CD4-positive, alpha-beta T cell treated with Interferon alpha-2 for 1 hour (primary cell): ENCODE data around the gene SLC39A2.
"Not testable (repeated sequence)": the region's sequence is repeated elsewhere in the genome, so short reads cannot be mapped to it uniquely, and the experiment has no call there.

ENCODE experiments used
- DNase-seq, 2 donors: peaks; one replicate each; pipeline ENCODE4 v3.0.0-alpha.2; 2020 to 2022

Gene SLC39A2

DNA sequence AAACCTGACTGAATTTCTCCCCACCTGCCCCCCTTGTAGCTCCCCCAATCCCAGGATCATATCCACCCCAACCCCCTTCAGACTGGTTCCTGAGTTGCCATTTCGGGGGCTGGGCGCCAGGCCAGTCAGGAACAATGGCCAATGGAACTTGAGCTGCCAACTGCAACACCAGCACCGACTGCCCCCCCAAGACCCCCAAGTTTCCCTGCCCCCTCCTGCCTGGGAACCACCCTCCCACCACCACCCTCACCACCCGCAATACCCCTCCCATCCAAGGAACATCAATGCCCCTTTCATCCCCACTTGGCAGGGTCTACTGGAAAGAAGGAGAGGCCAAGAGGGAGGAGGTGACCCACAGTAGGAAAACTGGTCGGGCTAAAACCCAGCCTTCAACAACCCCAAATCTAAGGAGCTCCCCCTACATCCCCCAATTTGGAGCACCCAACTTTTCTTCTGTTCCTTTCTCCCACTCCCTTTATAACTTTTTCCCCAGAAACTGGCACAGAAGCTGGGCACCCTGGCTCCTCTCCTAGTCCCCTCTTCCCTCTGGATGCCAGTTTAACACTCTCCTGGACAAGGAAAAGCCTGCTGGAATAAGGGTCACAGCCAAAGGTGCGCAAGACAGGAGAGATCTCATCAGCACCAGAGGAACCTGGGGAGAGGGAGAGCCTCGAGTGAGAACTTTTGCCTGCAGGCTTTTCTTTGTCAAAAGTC lies 27.3 kb downstream of the SLC39A2 start:
- no peak for DNase-seq

DNA sequence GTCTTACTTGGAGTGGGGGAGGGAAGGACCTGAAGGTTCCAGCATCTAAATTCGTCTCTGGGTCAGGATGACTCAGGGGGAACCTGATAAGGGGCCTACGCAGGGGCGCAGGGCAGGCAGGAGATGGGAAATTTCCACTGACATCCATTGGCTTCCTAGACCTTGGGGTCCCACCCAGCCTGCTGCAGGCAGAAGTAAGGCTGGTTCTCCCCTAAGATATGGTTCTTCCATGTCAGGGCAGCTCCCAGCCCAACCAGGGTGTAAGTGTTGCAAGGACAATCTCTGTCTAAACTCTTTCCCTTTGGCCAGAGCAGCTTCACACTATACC lies 27.9 kb downstream of the SLC39A2 start:
- DNase-seq: no peak

DNA sequence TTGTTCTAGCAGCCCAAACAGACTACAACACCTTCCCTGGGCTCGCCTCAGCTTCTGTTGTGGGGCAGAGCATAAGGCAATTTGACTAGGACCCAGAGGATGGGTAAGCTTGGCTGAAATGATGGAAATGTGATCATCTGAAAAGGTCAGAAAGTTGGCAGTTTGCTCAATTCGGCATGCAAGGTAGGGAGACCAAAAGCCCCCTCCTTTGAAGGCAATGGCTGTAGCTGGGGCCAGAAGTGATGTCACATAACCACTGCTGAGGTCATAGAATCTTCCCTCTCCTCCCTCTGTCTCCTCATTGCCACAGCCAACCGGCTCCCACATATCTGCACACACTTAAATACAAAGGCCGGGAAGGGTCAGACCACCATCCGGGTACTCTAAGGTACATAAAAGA lies 30.8 kb downstream of the SLC39A2 start, which contains the start of gene TPPP2:
Gene TPPP2 (plus strand): TSS at position 301 of the 400 bp plus-strand sequence. CDS start 365 bp downstream, outside the sequence.
- no peak for DNase-seq

DNA sequence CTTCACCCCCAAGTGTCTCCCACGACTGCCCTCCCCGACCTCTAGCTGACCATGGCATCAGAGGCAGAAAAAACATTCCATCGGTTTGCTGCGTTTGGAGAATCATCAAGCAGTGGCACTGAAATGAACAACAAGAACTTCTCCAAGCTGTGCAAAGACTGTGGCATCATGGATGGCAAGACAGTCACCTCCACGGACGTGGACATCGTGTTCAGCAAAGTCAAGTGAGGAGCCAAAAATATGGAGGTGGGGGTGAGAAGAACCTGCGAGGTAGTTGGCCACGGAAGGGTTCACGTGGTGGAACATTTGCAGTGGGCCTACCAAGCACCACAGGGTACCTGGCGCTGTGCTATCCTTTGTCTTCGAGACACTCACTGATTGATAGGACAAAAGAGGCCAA lies 31.4 kb downstream of the SLC39A2 start:
- DNase-seq: no peak

DNA sequence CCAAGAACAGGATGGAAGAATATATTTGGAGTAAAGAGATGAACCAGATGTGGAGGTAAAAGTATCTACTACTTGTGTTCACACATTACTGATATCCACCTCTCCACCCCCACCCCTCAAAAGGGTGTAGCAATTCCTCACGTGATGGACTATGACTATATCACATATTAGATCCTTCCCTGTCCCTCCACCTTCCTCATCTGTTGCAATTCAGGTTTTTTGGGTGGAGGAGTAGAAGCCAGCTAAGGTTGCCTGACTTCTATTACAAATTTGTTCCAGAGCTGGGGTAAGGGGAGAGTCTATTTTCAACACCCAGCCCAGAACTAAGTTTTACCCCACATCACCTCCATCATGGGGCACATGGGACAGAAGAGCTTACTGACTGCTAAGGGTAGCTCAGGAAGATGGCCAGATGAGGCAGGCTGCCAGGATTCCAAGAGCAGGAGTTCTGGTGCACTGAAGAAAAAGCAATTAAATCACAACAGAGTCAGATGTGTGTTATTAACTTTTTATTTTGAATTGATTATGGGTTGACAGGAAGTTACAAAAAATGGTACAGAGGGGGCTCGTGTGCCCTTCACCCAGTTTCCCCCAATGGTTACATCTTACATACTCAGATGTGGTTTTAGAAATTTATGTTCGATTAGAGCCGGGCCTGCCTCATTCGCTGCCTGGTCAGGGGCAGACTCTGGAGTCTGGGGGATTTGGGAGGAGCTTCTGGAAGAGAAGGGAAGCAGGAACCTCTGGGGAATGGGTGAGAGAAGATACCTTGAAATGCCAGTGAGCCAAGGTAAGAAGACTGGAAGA lies 33.4 kb downstream of the SLC39A2 start:
- no peak for DNase-seq

DNA sequence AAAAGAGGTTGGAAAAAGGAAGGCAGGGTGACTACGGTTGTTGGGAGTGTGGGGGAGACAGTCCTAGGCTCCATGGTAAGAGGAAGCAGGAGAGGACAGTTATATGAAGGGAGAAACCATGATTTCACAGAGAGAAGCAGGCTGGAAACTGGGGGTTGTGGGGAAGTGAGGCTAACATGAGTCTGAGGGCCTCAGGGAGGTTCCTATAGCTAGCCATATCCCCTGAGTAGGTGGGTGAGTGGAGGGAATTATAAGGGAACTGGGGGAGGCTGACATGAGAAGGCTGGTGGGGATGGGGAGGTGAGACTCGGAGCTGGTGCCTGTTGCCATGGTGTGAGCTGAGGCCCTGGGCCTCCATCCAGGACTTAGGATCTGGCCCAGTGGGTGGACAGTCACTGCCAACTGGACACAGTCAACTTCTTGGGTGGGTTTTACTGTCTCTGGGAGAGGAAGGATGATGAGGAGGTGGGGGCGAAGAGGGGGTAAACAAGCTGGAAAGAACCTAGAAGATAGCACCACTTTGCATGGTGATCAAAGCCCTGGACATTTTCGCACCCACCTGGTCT lies 34.1 kb downstream of the SLC39A2 start:
- no peak for DNase-seq

DNA sequence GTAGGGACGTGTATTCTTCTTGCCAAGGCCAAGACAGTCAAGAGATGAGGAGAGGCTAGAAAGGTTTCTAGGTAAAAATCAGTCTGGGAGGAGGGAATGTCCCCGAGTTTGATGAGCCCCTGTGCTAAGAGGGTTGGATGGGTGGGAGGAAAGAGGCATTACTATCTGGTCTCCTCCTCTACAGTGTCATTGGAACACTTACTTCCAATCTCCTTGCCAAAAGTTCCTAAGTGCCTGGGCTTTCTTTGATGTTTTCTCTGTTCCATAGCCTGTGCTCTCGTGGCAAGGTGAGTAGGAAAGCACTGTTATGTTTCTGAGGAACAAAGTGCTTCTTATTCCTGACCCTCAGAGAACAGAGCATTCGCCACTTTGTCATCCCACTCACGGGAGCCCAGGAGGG lies 35.6 kb downstream of the SLC39A2 start, which contains the start of gene RNASE13:
Gene RNASE13 (minus strand): TSS at position 101 of the 400 bp plus-strand sequence. CDS start 519 bp downstream, outside the sequence.
- DNase-seq: no peak

DNA sequence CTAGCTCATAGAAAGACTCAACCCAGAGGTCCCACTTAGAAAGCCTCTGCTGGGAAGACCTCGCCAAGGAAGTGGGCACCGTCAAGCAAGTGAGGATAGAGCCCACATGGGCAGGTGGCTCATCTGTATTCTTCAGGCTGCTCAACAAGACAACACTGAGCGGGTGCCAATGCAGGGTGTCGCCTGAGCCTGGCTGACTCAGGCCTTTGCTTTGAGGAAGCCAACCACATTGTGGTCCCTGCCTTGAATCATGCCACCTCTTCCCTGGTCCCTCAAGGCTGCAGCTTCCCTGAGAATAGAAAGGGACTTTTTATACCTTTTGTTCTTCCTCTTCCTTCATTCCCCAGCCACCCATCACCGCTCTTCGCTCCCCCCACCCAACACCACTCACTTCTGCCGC lies 37.7 kb downstream of the SLC39A2 start:
- DNase-seq: no peak

DNA sequence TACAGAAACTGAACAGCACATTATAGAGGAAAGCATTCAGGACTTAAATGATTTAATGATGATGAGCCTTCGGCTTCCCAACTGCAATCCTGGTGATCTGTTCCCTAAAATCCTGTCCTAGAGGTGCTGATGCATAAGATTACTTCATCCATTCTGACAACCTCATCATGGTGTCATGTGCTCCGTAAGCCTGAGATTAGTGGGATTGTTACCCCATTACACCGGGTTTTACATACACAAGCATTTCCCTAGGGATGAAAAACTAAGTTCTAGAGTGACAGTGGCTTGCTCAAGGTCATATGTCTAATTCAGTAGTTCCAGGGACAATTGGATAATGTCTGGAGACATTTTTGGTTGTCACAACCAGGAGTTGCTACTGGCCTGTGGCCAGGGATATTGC lies 38.1 kb downstream of the SLC39A2 start:
- DNase-seq: no peak

DNA sequence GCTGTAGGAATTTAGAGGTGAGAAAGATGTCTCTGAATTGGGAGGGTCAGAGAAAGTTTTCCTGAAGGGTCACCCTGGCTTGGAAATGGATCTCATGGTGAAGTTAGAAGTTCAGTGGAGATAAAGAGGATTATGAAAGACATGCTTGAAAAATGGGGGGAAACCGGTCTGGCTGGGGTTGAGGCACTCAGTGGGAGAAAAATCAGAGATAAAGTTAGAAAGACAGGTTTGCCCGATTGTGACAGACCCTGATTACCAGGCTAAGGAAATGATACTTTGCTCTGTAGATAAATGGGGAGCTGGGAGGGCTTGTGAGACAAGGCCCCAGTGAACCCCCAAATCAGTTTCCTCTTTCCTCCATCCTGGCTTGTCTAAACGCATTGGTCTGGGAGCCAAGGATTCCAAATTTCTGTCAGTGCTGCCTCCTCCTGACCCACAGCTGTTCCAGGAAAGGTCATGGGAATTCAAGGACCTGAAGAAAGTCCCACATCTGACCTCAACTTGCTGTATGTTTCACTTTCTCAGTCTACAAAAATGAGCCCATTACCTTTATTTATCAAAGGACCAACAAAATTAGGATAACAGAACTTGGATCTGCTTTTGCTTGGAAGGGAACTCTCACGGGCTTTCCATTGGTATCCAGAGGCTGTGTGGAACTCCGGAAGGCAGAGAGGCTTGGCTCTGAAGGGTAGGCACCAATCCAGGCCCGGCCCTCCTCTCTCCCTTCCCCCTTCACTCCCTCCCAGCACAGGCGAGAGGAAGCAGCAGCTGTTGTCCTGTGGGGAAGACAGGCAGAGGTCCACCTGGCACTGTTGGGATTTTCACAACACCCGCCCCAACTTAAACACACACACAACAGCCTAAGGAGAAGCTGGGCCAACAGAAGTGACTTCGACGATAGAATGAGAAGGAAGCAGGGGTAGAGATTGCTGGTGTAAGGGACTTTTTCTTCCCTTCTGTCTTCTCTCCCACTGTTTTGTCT lies 39.6 kb downstream of the SLC39A2 start:
- DNase-seq: no peak

DNA sequence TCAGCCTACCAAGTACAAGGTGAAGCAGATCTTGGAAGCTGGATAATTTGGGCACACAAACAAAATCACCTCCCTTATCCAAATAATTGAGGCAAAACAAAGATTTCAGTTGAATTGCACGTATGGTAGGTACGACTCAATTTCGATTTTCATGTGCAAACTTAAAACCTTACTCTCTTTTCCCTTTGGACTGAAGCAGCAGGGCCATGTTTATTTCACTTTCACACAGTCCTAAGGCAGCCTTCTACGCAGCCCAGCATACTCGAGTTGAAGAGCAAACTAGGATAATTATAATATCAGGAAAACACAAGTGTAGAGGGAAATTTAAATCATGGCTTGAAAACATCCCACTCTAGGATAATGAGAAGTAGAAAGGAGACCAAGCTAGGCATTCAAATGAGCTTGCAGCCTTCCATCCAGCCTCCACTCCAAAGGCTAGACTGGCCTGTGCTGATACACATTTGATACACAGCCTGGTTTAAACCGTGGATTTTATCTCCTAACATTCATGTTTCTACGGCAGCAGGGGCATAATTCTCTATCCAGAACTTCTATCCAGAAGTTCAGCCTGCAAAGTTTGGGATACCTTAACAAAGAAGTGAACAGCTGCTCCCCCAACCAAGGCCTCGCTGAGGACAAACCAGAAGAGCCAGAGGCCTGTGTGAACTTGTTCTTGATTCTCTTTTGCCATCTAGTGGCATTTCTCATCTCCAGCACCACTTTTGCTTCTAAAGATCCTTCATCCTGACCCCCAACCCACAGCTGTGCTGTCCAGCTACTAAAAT lies 40.7 kb downstream of the SLC39A2 start:
- peak in 1 of 2 donors; percentile 64 for DNase-seq

DNA sequence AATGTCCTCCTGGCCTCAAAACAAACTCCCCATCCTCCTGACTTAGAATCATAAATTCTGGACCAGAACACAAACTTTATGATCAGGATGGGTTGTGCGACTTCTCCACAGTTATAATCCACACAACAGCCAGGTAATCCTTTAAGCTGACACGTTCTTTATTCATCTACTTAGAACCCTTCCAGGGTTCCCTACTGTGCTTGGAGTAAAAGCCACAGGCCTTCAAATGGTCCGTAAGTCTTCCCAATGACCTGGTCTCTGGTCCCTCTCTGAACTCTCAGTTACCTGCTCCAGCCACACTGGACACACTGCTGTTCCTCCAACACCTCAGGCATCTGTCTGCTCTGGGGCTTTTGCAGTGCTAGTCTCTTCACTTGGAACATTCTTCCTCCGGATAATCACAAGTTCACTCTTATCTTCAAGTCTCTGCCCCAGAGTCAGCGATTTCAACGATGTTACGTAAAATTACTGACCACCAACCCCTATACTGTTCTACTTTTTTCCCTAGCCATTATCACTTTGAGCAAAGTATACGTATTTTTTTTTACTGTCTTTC lies 41.4 kb downstream of the SLC39A2 start:
- DNase-seq: no peak

DNA sequence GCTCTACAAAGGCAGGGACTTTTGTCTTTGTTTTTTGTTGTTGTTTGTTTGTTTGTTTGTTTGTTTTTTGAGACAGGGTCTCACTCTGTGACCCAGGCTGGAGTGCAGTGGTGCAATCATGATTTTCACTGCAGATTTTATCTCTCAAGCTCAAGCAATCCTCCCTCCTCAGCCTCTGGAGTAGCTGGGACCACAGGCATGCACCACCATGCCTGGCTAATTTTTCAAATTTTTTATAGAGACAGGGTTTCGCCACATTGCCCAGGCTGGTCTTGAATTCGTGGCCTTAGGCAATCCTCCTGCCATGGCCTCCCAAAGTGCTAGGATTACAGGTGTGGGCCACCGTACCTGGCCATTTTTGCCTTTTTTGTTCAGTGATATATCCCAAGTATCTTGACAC lies 41.8 kb downstream of the SLC39A2 start:
- not testable (repeated sequence) for DNase-seq

DNA sequence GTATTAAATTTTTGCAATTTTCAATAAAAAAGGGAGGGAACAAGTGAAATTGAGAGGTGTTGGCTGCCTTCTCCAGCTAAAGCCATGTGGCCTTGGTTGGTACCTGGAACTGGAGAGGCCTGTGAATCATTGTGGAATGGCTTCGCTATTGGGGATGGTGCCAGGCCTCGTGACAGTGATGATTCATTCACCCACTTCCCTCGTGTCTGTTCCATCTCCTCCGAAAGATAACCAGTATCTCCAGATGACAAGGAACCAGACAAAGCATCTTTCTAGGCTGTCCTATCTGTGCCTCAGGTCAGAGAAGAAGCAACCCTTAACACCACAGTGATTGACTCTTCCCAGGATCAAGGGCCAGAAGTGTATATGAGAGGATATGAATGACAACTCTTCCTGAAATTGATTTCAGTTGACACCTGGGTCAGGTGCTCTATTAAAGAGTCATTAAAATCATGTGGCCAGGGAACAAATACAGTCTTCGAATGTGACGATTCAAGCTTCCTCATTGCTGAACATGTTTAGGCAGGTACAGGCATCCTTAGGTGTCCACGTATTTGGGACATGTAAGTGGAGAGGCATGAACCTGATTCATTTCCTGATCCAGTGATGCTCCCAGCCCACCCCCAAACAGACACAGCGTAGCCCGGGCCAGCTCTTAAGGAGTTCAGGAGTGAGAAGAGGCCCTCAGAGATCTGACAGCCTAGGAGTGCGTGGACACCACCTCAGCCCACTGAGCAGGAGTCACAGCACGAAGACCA lies 42.8 kb downstream of the SLC39A2 start, which contains the start of gene RNASE7:
Gene RNASE7 (plus strand): TSS at position 687 of the 758 bp plus-strand sequence. CDS start 631 bp downstream, outside the sequence.
- no peak for DNase-seq

DNA sequence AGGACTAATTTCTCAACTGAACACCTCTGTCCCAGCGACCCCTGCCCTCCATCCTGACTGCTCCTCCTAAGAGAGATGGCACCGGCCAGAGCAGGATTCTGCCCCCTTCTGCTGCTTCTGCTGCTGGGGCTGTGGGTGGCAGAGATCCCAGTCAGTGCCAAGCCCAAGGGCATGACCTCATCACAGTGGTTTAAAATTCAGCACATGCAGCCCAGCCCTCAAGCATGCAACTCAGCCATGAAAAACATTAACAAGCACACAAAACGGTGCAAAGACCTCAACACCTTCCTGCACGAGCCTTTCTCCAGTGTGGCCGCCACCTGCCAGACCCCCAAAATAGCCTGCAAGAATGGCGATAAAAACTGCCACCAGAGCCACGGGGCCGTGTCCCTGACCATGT lies 43.8 kb downstream of the SLC39A2 start:
- DNase-seq: no peak

DNA sequence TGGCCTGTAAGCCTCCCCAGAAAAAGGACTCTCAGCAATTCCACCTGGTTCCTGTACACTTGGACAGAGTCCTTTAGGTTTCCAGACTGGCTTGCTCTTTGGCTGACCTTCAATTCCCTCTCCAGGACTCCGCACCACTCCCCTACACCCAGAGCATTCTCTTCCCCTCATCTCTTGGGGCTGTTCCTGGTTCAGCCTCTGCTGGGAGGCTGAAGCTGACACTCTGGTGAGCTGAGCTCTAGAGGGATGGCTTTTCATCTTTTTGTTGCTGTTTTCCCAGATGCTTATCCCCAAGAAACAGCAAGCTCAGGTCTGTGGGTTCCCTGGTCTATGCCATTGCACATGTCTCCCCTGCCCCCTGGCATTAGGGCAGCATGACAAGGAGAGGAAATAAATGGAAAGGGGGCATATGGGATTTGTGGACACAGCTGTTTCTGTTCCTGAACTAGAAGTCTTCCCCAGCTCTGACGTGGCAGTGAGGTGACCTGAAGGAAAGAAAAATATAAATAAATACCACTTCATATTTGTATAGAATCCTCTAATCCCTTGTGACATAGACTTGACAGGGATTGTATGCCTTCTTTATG lies 44.4 kb downstream of the SLC39A2 start:
- DNase-seq: no peak

DNA sequence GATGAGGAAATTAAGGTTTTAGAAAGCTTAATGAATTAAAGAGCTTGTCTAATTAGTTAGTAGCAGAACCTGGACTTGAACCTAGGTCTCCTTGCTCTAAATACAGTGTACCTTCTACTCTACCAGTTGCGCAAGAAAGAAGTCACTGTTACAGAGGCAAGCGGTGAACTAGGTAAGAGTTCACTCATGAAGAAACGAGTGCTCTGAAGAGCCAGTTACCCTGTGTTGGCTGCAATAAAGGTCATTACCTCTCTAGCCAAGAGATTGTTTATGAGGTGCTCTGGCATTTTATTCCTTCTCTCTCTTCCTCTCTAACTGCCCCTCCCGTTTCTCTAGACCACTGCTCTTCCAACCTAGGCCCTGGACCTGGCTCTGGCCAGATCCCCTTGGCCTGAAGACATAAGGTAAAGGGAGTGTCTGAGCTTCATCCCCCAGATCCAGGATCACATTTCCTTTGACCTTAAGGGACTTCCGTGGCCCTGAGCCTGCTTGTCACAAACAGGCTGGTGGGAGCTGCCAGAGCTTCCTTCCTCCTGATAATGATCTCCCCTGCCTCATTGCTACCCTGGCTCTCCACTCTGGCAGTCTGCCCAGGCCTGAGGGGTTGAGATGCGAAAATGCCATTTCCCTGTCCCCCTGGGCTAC lies 45.0 kb downstream of the SLC39A2 start:
- peak in 1 of 2 donors; percentile 32 for DNase-seq

DNA sequence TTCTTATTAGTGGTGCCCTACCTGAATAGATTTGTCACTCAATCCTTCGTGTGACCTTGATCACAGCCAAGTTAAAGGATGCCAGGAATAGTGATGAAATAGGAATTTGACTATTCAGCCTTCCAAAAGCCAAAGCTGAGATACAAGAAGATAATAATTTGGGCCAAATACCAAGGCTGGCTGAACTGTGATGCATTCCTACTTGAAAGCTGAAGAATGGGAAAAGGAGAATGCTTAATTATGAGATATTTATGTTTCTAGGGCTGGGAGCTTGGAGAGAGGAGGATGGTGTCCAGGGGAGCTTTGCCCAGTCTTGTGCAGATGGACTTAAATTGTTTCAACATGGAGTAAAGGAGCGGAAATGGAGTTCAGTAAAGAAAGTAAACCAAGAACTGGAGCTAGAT lies 48.3 kb downstream of the SLC39A2 start:
- no peak for DNase-seq

DNA sequence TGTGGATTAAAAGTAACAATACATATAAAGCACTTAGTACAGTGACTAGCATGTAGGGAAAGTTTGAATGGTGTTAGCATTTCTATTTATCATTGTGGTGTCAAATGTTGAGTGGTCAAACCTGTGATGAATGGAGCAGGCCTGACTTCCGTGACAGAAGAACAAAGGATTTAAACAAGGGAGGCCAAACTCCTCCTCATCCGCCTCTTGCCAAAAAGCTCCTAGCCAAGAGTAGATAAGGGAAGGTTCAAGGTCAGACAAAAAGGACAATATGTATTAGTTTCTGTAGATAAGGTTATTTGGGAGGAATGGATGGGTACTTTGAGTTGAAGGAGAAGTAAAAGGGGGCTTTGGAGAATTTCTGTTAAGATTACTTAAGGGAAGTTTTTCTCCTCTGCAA lies 49.5 kb downstream of the SLC39A2 start:
- DNase-seq: no peak

DNA sequence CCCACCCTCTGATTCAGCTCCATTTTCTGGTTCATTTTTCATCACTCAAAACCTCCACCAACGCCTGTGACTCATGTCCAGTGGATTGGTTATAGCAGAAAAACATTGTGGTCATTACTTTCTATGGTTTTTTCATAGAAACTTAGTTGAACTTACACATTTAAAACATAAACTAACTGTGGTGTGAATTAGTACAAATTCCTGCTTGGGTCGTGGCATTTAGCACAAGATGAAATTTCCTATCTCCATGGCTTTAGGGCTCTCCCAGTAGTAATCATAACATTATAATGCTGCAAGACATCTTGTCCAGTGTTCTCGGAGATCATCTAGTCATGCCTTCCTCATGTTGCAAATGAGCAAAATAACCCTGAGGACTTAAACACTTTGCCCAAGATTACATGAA lies 50.2 kb downstream of the SLC39A2 start:
- DNase-seq: no peak
